ENCODE data around the gene SNX27.
"Not testable (repeated sequence)": the region's sequence is repeated elsewhere in the genome, so short reads cannot be mapped to it uniquely, and the experiment has no call there.

The SNX27 gene

DNA sequence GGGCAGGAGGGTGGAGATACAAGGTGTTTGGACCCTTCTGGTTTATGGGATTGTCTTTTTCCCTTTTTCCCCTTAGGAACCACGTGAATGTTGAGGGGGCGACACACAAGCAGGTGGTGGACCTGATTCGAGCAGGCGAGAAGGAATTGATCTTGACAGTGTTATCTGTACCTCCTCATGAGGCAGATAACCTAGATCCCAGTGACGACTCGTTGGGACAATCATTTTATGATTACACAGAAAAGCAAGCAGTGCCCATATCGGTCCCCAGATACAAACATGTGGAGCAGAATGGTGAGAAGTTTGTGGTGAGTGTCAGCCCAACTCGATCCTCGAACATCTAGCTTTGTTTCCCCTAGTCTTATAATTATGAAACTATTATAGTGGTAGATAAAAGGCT lies 27.0 kb downstream of the SNX27 start:
- DNase-seq (ENCODE audit: low read depth in 2 of 2, low spot score in 1 of 2): no peak

DNA sequence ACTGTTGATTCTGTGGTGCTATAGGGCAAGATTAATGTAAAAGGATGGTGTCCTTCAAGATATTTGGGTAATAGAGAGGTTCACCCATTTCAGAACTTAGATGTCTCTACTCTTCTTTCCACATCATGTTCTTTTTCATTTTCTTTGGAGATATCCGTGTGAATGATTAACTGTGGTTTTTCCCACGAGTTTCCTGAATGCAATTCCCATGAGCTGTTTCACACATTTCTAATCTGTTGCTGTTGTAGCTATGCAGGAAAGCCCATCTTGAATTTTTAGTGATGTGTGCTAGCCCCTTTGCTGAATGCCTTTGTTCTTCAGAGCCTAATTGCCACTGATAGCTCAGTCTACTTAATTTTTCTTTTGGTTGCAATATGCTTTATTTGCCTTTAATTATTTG lies 27.6 kb downstream of the SNX27 start:
- no peak for DNase-seq (ENCODE audit: low read depth in 2 of 2, low spot score in 1 of 2)

DNA sequence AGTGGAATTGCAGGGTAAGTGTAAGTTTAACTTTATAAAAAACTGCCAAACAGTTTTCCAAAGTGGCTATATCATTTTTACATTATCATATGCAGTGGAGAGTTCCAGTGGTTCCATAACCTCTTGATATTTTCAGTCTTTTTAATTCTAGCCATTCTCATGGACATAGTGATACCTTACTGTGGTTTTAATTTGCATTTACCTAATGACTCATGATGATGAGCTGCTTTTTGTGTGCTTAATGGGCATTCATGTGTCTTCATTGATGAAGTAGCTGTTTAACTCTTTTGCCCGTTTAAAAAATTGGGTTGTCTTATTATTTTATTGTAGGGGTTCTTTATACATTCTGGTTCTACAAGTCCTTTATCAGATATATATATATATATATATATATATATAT lies 29.4 kb downstream of the SNX27 start:
- DNase-seq (ENCODE audit: low read depth in 2 of 2, low spot score in 1 of 2): no peak

DNA sequence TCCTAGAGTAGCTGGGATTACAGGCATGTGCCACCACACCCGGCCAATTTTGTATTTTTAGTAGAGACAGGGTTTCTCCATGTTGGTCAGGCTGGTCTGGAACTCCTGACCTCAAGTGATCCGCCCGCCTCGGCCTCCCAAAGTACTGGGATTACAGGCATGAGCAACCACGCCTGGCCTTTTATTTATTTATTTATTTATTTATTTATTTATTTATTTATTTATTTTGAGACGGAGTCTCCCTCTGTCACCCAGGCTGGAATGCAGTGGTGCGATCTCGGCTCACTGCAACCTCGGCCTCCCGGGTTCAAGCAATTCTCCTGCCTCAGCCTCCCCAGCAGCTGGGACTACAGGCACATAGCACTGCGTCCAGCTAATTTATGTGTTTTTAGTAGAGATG lies 31.2 kb downstream of the SNX27 start:
- not testable (repeated sequence) for DNase-seq (ENCODE audit: low read depth in 2 of 2, low spot score in 1 of 2)

DNA sequence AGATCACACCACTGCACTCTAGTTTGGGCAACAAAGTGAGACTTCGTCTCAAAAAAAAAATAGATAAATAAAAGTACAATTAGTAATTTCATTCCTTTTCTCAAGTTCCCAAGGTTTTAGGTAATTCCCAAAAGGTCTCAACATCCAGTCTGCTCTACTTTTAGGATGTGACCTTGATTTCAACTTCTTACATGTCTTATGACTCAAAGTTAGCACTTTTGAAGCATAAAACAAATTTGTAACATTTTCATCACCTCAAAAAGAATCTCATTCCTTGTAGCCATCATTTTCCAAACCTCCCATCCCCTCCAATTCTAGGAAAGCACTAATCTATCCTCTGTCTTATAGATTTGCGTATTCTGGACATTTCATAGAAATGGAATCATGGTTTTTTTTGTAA lies 32.2 kb downstream of the SNX27 start:
- DNase-seq (ENCODE audit: low read depth in 2 of 2, low spot score in 1 of 2): no peak

DNA sequence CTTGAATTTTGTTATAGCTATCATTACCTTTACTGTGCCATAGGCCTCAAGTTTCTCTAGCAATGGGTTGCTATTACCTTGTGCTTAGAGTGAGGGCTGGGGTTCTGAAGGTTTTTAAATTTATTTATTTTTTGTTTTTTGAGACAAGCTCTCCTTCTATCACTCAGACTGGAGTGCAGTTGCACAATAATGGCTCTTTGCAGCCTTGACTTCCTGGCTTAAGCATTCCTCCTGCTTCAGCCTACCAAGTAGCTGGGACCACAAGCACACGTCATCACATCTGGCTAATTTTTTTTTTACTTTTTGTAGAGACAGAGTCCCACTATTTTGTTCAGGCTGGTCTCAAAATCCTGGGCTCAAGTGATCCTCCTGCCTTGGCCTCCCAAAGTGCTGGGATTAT lies 41.5 kb downstream of the SNX27 start:
- DNase-seq (ENCODE audit: low read depth in 2 of 2, low spot score in 1 of 2): no peak

DNA sequence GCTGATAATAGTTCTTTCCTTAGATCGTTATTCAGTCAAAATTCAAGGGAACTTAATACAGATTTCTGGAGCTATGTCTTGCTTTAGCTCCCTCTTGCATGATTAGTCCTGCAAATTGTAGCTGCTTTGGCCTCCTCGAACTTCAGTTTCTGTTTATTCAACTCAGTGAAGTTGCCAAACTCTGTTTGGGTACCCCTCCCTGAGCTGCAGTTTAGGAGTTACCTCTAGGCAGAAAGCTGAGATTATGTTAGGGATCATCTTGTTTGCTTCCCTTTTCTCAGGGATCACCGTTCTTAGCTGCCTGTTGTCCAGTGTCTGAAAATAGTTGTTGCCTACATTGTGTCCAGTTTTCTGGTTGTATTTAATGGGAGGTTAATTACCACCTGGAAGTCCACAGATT lies 43.5 kb downstream of the SNX27 start:
- no peak for DNase-seq (ENCODE audit: low read depth in 2 of 2, low spot score in 1 of 2)

DNA sequence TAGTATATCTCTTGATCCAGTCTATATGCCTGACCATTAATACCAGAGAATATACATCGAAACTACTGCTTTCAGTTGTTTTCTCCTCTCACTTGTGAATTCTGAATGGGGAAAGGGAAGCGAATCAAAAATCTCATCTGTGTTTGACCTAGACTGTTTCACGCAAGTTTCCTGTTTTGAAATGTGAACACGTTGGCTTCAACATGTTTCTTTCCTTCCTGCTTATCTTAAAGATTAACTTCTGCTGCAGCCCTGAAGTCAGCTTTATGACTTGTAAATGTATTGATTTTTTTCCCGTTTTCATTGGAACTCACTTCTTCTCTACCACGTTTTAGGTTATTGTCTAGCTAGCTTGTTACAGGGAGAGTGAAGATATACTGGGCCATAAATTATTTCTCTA lies 49.9 kb downstream of the SNX27 start:
- no peak for DNase-seq (ENCODE audit: low read depth in 2 of 2, low spot score in 1 of 2)

DNA sequence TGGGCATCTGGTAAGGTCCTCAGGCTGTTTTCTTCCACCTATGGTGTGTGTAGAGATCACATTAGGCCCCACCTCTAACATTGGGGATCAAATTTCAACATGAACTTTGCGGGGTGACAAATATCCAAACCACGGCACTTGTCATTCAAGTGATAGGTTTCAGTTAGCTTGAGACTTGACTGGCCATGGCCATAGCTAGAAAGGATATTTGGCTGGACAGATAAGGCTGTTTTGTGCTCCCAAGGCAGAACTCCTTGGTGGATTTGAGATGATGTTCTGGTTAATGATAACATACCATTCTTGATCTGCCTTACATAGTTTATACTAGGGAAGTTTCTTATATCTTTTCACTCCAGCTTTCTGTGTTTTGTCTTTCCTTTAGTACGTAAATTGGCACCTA lies 56.2 kb downstream of the SNX27 start:
- DNase-seq (ENCODE audit: low read depth in 2 of 2, low spot score in 1 of 2): no peak

DNA sequence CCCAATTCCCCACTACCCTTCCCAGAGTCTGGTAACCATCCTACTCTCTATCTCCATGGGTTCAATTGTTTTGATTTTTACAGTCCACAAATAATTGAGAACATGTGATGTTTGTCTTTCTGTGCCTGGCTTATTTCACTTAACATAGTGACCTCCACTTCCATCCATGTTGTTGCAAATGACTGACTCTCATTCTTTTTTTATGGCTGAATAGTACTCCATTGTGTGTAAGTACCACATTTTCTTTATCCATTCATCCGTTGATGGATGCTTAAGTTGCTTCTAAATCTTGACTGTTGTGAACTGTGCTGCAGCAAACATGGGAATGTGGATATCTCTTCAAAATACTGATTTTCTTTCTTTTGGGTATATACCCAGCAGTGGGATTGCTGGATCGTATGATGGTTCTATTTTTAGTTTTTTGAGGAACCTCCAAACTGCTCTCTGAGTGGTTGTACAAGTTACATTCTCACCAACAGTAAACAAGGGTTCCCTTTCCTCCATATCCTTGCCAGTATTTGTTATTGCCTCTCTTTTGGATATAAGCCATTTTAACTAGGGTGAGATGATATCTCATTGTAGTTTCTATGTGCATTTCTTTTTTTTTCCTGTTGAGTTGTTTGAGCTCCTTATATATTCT lies 58.3 kb downstream of the SNX27 start:
- DNase-seq (ENCODE audit: low read depth in 2 of 2, low spot score in 1 of 2): not testable (repeated sequence)

DNA sequence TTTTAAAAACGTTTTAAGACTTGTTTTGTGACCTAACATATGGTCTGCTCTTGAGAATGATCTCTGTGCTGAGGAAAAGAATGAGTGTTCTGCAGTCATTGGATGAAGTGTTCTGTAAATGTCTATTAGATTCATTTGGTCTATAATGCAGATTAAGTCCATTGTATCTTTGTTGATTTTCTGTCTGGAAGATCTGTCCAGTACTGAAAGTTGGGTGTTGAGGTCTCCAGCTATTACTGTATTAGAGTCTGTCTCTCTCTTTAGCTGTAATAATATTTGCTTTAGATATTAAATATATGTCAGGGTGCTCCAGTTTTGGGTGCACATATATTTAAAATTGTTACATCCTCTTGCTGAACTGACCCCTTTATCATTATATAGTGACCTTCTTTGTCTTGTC lies 61.6 kb downstream of the SNX27 start:
- DNase-seq (ENCODE audit: low read depth in 2 of 2, low spot score in 1 of 2): no peak

DNA sequence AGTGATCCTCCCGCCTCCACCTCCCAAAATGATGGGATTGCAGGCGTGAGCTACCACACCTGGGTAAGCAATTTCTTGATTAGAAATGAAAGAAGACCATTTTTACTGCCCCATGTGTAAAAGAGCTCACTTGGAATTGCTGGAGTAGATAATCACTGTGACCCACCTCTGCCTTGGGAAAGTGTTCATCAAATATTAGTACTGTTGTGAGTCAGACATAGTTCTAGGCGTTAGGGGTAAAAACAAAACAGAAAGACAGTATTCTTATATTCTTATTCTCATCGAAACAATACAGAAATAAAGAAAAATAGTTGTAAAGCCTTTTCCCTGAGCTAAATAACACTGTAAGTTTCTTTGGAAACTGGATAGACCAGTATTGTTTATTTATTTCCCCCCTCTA lies 68.5 kb downstream of the SNX27 start:
- no peak for DNase-seq (ENCODE audit: low read depth in 2 of 2, low spot score in 1 of 2)

DNA sequence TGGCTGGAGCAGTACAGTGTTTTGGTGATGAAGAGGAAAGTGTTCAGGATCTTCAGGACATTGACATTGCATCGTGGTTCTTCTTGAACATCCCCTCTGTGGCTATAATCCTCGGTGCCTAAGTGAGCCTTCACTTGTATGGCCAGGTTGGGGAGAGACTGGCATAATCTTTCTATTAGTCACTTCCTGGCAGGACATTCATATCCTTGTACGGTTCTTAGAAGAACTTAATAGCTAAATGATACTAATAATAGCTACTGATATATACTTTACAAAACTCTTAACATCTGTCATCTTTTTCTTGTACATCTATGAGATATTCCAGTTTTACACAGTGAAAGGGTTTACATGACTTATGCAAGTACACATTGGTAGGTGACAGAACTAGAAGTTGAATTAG lies 69.0 kb downstream of the SNX27 start:
- DNase-seq (ENCODE audit: low read depth in 2 of 2, low spot score in 1 of 2): no peak

DNA sequence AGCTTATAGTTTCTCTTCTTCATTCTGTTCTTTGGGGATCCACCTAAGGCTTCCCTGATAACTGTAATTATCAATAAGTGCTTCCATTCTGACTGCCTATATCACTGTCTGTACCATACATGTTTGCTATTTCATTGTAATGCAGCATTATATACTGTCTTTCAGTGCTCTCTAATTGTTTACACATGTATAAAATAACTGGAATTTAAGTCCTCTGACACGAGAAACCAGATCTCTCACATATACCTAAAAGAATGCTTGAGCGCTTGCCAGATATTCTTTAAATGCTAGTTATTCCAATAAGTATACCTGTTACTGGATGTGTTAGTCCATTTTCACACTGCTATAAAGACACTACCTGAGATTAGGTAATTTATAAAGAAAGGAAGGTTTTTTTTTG lies 70.1 kb downstream of the SNX27 start:
- no peak for DNase-seq (ENCODE audit: low read depth in 2 of 2, low spot score in 1 of 2)

DNA sequence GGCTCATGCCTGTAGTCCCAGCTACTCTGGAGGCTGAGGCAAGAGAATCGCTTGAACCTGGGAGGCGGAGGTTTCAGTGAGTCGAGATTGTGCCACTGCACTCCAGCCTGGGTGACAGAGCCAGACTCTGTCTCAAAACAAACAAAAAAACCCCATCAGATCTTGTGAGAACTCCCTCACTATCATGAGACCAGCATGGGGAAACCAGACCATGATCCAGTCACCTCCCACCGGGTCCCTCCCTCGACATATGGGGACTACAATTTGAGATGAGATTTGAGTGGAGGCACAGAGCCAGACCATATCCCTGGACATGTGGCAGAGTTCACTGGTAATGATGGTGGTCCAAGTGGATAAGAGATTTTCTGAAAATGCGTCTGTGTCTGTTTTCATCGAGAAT lies 71.1 kb downstream of the SNX27 start:
- DNase-seq (ENCODE audit: low read depth in 2 of 2, low spot score in 1 of 2): not testable (repeated sequence)

DNA sequence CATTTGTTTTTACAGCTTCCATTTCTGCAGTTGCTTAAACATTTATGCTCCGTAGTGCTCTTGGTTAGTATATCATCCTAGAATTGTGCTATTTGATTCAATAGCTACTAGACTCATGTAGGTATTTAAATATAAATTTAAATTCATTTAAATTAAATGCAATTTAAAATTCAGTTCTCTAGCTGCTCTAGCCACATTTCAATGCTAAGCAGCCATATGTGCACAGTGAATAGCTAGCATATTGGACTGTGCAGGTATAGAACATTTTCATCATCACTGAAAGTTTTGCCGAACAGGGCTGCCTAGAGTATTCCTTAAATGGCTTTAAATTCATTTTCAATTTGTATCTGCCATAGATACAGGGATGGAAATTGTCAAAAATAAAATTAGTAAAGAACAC lies 72.3 kb downstream of the SNX27 start:
- no peak for DNase-seq (ENCODE audit: low read depth in 2 of 2, low spot score in 1 of 2)

DNA sequence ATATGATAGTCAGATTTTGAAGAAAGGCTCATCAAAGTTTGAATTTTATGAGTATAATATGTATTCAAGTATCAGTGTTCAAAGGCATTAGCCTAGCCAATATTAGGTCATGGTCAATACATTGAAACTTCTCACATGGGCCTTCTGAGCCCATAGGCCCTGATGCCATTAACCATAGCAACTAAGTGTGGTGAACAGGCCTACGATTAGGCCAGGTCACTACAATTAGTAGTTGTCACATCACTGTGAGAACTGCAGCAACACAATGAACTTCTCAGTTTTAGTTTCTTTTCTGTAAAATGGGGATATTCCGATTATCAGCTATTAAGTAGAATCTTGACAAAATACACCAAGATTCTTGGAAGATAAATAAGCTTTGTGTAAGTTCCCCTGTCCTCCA lies 74.7 kb downstream of the SNX27 start:
- no peak for DNase-seq (ENCODE audit: low read depth in 2 of 2, low spot score in 1 of 2)

DNA sequence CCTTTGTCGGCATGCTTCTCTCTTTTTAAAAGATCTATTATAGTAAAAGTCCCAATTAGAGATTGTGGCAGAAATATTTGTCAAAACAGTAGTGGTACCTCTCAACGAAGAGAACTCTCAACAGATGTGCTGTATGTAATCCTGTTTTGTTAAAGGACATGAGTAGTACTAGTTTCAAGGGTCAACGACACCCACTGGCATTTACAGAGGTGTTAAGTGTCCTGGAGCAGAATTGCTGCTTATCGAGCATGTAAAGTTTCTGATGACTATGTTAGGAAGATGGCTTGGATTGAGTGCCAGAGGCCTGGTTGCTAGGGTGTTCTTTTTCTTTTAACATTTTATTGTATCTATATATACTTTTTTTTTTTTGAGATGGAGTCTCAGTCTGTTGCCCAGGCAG lies 77.6 kb downstream of the SNX27 start:
- no peak for DNase-seq (ENCODE audit: low read depth in 2 of 2, low spot score in 1 of 2)

DNA sequence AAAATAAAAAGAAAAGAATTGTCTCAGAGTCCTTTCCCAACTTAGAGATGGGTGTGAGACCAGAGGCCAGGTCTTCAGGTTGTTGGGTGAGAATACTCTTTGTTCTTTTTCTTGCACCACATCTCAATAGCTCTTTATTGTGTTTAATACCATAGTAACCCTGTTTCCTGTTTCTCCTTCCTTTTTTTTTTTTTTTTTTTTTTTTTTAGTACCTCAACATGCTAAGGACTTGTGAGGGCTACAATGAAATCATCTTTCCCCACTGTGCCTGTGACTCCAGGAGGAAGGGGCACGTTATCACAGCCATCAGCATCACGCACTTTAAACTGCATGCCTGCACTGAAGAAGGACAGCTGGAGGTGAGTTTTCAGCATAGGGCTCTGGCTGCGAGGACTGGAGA lies 80.4 kb downstream of the SNX27 start:
- DNase-seq (ENCODE audit: low read depth in 2 of 2, low spot score in 1 of 2): no peak

DNA sequence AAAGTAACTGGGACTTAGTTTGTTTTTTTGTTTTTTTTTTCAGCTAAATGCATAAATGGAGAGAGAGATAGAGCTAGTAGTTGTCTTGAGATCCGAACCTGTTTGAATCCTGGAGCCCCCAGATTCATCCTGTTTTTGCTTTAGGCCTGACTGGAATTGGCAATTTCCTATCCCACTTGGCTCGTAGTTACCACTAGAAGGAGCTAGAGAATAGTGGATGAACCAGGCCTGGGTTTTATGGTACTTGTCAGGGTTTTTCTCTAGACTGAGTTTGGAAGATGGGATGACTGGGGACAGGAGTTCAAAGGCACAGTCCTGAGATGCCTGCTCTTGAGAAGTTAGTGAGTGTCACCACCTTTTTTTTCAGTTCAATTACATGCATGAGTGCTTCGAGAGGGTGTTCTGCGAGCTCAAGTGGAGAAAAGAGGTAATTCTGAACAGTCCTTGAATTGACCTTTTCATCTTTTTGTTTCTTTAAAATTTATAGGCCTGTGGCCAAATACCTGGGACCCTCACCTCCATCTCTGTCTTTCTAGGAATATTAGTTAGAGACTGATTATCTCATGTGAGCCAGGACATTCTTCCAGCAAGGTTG lies 81.3 kb downstream of the SNX27 start:
- DNase-seq (ENCODE audit: low read depth in 2 of 2, low spot score in 1 of 2): no peak

DNA sequence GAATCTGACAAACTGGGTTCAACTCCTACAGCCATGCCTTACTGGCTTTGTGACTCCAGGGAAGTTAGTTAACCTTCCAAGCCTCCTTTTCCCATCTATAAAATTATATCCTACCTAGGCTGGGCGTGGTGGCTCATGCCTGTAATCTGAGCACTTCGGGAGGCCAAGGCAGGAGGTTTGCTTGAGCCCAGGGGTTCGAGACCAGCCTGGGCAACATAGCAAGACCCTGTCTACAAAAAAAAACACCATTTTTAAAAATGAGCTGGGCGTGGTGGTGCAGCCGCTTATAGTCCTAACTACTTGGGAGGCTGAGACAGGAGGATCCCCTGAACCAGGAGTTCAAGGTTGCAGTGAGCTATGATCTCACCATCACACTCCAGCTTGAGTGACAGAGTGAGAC lies 89.7 kb downstream of the SNX27 start:
- no peak for DNase-seq (ENCODE audit: low read depth in 2 of 2, low spot score in 1 of 2)

DNA sequence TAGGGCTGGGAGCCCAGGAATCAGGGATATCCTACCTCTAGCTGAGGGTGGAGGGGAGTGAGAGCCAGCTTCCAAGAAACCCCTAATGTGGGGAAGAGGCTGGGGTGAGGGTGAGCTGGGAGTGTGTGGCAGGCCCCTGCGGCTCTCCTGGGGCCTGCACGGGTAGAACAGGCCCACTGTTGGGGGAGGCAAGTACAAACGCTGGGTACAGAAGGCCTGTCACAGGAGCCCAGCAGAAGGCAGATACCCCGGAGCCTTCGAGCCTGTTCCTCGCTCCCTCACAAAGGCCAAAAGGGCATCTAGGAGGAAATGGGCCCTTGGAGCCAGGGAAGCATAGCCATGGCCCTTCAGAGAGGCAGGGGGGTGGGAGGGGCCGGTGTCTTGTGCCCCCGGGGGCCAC lies 91.1 kb downstream of the SNX27 start:
- DNase-seq (ENCODE audit: low read depth in 2 of 2, low spot score in 1 of 2): no peak

DNA sequence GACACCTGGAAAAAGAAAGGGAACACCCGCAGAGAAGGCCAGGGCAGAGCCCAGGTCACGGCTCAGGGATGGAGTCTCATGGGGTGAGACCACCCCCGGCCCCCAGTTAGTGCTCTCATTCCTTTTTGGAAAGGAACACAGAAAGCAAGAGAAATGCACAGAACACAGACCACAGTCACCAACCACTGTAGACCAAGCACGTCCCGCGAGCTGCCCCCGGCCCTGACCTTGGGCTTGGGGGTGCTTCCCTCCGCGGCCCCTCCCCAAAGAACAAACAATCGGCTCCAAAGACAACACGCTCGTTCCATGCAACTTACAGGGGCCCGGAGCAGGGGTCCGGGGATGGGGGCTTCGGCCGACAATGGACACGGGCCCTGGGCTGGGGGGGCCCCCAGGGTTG lies 92.0 kb downstream of the SNX27 start:
- DNase-seq (ENCODE audit: low read depth in 2 of 2, low spot score in 1 of 2): no peak

DNA sequence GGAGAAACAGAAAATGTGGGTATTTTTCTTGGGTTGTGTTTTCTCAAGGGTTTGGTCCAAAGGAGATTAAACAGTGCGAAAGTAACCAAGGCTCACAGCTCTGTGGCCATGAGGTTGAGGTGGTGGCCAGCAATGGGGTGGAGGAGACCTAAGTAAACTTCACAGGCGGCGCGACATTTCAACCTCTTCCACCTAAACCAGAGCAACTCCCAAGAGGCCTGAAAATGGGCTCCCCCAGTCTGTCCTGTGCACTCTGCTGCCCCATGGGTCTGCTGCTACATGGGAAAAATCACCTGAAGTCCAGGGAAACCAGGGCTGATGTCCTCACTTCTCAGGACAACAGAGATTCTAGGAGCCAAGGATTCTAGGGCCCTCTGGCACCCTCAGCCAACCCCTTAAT lies 92.4 kb downstream of the SNX27 start:
- no peak for DNase-seq (ENCODE audit: low read depth in 2 of 2, low spot score in 1 of 2)

All from stimulated activated CD8-positive, alpha-beta memory T cell treated with anti-CD3 and anti-CD28 coated beads, Interleukin-4, amount 100 ng/mL, for 1 hour (primary cell).